Progenitor cell of endocrine pancreas (in vitro differentiated cells): Measurements from ENCODE around the gene CTNNA2. TPM values are rescaled to one million over a fixed set of nuclear protein-coding genes. Genes with fewer than 3 reads are reported as not detected.

Experiments
- DNase-seq: peaks from one replicate; pipeline ENCODE4 v3.0.0; 2021; ENCODE audit warnings: low spot score; ENCODE audit not compliant: unreplicated experiment
- H3K27ac Mint-ChIP-seq: 2 replicates; pipeline ENCODE4 v1.8.0; 2021; ENCODE audit warnings: mild to moderate bottlenecking, moderate library complexity, mixed read lengths
- H3K27me3 Mint-ChIP-seq: 2 replicates; pipeline ENCODE4 v1.8.0; 2021; ENCODE audit warnings: mixed read lengths
- H3K36me3 Mint-ChIP-seq: 2 replicates; pipeline ENCODE4 v1.8.0; 2022; ENCODE audit warnings: mixed read lengths; ENCODE audit not compliant: insufficient read depth
- H3K4me1 Mint-ChIP-seq: 2 replicates; pipeline ENCODE4 v1.8.0; 2021; ENCODE audit warnings: low read depth, mixed read lengths
- H3K4me3 Mint-ChIP-seq: 2 replicates; pipeline ENCODE4 v1.8.0; 2021; ENCODE audit warnings: low read depth, mild to moderate bottlenecking, moderate library complexity, mixed read lengths
- H3K9me3 Mint-ChIP-seq: 2 replicates; pipeline ENCODE4 v1.8.0; 2021; ENCODE audit warnings: low read depth, mixed read lengths
- total RNA-seq: library from RNA; stranded (reverse); gene quantifications from 2 replicates; pipeline ENCODE4 v1.2.1, GENCODE V29; 2021
- TF ChIP-seq, protein P1 (sequence below): fragments of 200-600 bp; sonication (generic); IDR thresholded peaks from one replicate; pipeline ENCODE4 v1.5.0; 2021; ENCODE audit warnings: antibody characterized with exemption, mild to moderate bottlenecking; ENCODE audit not compliant: unreplicated experiment

CTNNA2 gene
- total RNA-seq, 1 donor from 2014 or later = 10.2 TPM

DNA sequence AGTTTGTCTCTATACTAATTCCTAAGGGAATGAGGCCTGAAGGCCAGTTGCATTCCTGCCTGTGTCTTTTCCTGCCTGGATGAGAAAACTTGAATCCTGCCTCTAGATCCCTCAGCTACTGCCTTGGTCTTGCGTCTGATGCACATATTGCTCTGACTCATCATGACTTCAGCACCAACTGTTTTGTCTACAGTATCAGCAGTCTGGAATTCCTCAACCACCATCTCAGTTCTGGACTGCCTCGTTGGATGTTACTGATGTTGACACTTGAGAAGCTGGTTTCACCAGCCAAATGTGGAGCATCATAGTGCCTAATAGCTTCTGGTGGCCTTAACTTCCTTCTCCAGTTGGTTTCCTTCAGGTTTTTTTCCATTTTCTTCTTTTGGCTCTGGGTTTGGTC, 211.0 kb downstream of the CTNNA2 start:
- peaks cover 11% of the 10 kb centered on the region for H3K9me3 Mint-ChIP-seq
- no peak overlapping the region for H3K27ac Mint-ChIP-seq
- no peak for DNase-seq
- H3K36me3 Mint-ChIP-seq = no peaks in the 10 kb centered on the region
- no peak overlapping the region for H3K4me3 Mint-ChIP-seq
- TF ChIP-seq, protein P1, sequence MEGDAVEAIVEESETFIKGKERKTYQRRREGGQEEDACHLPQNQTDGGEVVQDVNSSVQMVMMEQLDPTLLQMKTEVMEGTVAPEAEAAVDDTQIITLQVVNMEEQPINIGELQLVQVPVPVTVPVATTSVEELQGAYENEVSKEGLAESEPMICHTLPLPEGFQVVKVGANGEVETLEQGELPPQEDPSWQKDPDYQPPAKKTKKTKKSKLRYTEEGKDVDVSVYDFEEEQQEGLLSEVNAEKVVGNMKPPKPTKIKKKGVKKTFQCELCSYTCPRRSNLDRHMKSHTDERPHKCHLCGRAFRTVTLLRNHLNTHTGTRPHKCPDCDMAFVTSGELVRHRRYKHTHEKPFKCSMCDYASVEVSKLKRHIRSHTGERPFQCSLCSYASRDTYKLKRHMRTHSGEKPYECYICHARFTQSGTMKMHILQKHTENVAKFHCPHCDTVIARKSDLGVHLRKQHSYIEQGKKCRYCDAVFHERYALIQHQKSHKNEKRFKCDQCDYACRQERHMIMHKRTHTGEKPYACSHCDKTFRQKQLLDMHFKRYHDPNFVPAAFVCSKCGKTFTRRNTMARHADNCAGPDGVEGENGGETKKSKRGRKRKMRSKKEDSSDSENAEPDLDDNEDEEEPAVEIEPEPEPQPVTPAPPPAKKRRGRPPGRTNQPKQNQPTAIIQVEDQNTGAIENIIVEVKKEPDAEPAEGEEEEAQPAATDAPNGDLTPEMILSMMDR = no peak
- peaks cover 4% of the 10 kb centered on the region for H3K27me3 Mint-ChIP-seq
- peaks cover 4% of the 10 kb centered on the region for H3K4me1 Mint-ChIP-seq

DNA sequence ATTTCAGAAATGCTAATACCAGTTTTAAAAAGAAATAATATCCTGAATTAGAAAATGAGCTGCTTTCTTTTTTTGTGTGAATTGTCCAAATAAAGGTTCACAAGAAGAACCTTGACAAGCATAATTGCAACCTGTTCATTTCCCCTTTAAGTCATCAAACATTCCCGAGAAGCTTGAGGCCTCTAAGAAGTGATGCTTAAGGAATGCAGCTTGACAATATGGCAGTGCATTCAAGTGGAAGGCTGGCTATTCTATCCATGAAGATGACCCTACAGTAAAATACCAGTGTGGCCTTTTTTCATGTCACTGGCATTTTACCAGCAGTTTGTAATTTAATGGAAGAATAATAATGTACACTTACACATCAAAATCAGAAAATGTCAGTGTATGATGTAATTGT, 216.7 kb downstream of the CTNNA2 start:
- DNase-seq = no peak
- H3K36me3 Mint-ChIP-seq = no peaks in the 10 kb centered on the region
- no peak overlapping the region for H3K27ac Mint-ChIP-seq
- TF ChIP-seq, protein P1 = no peak
- H3K4me3 Mint-ChIP-seq = no peak overlapping the region
- H3K4me1 Mint-ChIP-seq = no peaks in the 10 kb centered on the region
- peaks cover 7% of the 10 kb centered on the region for H3K27me3 Mint-ChIP-seq
- peaks cover 7% of the 10 kb centered on the region for H3K9me3 Mint-ChIP-seq

DNA sequence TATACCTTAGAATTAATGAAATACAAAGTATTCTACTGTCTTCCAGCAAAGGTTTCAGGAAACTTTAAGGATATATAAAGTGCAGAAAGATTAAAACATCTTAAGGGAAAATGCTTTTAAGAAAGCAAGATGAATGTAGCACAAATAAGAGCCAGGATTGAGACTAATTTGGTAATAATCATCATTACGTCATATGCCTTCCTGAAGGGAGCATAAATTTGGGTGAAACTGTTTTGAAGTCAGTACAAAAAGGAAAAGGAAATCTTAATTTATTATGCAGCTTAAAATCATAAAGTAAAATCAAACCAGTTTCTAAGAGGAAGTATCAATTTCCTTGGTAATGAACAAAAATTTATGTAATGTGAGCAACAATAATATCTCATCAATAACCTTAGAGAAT, 221.7 kb downstream of the CTNNA2 start:
- no peak overlapping the region for H3K27ac Mint-ChIP-seq
- H3K9me3 Mint-ChIP-seq = no peaks in the 10 kb centered on the region
- no peaks in the 10 kb centered on the region for H3K36me3 Mint-ChIP-seq
- DNase-seq = no peak
- H3K4me1 Mint-ChIP-seq = no peaks in the 10 kb centered on the region
- TF ChIP-seq, protein P1 = no peak
- H3K4me3 Mint-ChIP-seq = no peak overlapping the region
- H3K27me3 Mint-ChIP-seq = peaks cover 26% of the 10 kb centered on the region

DNA sequence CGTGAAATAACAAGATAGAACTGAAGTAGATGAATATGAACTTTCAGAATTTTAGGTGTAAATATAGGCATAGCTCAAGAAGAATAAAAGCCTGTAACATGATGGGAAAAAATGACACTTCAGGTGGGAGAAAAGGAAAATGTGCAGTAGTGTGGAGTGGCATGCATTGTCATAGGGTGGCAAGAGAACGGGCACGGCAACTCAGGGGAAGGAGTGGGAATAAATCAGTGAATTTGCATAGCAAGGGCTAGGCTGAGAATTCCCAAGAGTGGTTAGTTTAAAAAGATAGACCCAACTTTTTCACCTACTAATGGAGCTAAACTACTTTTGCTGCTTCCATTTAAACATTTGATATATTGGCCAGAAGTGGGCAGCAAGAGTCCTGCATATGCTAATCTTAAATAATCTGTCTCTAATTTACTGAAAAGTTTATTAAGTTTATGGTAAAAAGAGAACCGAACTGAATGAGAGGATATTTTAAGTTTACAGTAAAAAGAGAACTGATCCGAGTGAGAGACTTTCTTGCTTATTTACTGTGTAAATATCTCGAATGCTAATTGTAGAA, 228.1 kb downstream of the CTNNA2 start:
- TF ChIP-seq, protein P1 = no peak
- Mint-ChIP-seq H3K36me3 (peaks cover 2% of the 10 kb centered on the region), H3K4me1 (peaks cover 5% of the 10 kb centered on the region), H3K4me3 (no peak overlapping the region), H3K27ac (no peak overlapping the region), H3K27me3 (peaks cover 60% of the 10 kb centered on the region), H3K9me3 (no peaks in the 10 kb centered on the region)
- no peak for DNase-seq

DNA sequence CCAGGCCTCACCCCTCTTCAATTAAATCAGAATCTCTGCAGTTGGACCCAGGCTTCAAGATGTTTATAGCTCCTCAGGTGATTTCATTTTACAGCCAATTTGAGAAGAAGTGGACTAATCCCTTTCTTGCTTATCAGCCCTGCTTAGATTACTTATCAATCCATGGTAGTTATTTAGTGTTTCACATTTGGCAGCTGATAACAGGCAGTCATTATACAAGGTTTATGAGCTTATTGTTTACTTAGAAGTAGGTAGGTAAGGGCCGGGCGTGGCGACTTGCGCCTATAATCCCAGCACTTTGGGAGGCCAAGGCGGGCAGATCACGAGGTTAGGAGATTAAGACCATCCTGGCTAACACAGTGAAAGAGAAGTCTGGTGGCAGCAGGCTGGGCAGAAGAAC, 237.5 kb downstream of the CTNNA2 start:
- no peak overlapping the region for H3K27ac Mint-ChIP-seq
- peaks cover 12% of the 10 kb centered on the region for H3K4me1 Mint-ChIP-seq
- H3K9me3 Mint-ChIP-seq = no peaks in the 10 kb centered on the region
- no peak for DNase-seq
- peaks cover 77% of the 10 kb centered on the region for H3K27me3 Mint-ChIP-seq
- H3K4me3 Mint-ChIP-seq = no peak overlapping the region
- TF ChIP-seq, protein P1 = no peak
- H3K36me3 Mint-ChIP-seq = peaks cover 3% of the 10 kb centered on the region
